Globus pallidus (tissue), 1 donor: ENCODE measurements around the gene MSRB3.
"Not testable (repeated sequence)": the region's sequence is repeated elsewhere in the genome, so short reads cannot be mapped to it uniquely, and the experiment has no call there.

ENCODE experiments used
- DNase-seq: peaks from one replicate; pipeline ENCODE4 v3.0.0-alpha.2; 2015; ENCODE audit warnings: low spot score

Gene MSRB3

GRCh38 chr12:65292241-65292640 is 13.8 kb downstream of the MSRB3 start:
- no peak for DNase-seq

- no peak for DNase-seq
Observed at GRCh38 chr12:65293735-65294134, 15.3 kb downstream of the MSRB3 start.

- no peak for DNase-seq
Observed at GRCh38 chr12:65294641-65295262, 16.3 kb downstream of the MSRB3 start.

GRCh38 chr12:65296508-65297265 is 18.2 kb downstream of the MSRB3 start:
- no peak for DNase-seq

GRCh38 chr12:65300097-65300496 is 21.6 kb downstream of the MSRB3 start:
- no peak for DNase-seq

GRCh38 chr12:65300679-65301349 is 22.3 kb downstream of the MSRB3 start:
- no peak for DNase-seq

GRCh38 chr12:65302891-65303290 is 24.4 kb downstream of the MSRB3 start:
- DNase-seq = no peak

- DNase-seq = no peak
Observed at GRCh38 chr12:65305346-65305950, 27.0 kb downstream of the MSRB3 start.

- no peak for DNase-seq
Observed at GRCh38 chr12:65306366-65307168, 28.1 kb downstream of the MSRB3 start.

- no peak for DNase-seq
Observed at GRCh38 chr12:65307169-65307501, 28.7 kb downstream of the MSRB3 start.

- DNase-seq = no peak
Observed at GRCh38 chr12:65308006-65308405, 29.5 kb downstream of the MSRB3 start.

- DNase-seq = no peak
Observed at GRCh38 chr12:65308601-65309071, 30.2 kb downstream of the MSRB3 start.

GRCh38 chr12:65311260-65311659 is 32.8 kb downstream of the MSRB3 start:
- no peak for DNase-seq

- DNase-seq = no peak
Observed at GRCh38 chr12:65313719-65314317, 35.3 kb downstream of the MSRB3 start.

GRCh38 chr12:65315238-65315637 is 36.8 kb downstream of the MSRB3 start:
- DNase-seq = not testable (repeated sequence)

- no peak for DNase-seq
Observed at GRCh38 chr12:65318186-65318685, 39.8 kb downstream of the MSRB3 start.

GRCh38 chr12:65319688-65320200 is 41.3 kb downstream of the MSRB3 start:
- no peak for DNase-seq

GRCh38 chr12:65323070-65323469 is 44.6 kb downstream of the MSRB3 start:
- DNase-seq = no peak

GRCh38 chr12:65324056-65324455 is 45.6 kb downstream of the MSRB3 start:
- DNase-seq = no peak

- no peak for DNase-seq
Observed at GRCh38 chr12:65324551-65324950, 46.1 kb downstream of the MSRB3 start.

- no peak for DNase-seq
Observed at GRCh38 chr12:65325183-65325582, 46.7 kb downstream of the MSRB3 start.
